AG04450 (cell line): Measurements from ENCODE around the gene TYR. TPM values are rescaled to one million over a fixed set of nuclear protein-coding genes. Genes with fewer than 3 reads are reported as not detected.
"Not testable (repeated sequence)": the region's sequence is repeated elsewhere in the genome, so short reads cannot be mapped to it uniquely, and the experiment has no call there.

Experiments
- CTCF ChIA-PET: fragments of 300-600, 350-600 bp; formaldehyde crosslinking; extraction: SDS; loops from one replicate; lab custom pipeline; 2022; ENCODE audit warnings: antibody characterized with exemption, inconsistent platforms; lab: Charles Lee
- POLR2A ChIA-PET: fragments of 350-600 bp; formaldehyde crosslinking; extraction: SDS; loops from one replicate; lab custom pipeline; 2021; ENCODE audit warnings: antibody characterized with exemption, inconsistent platforms; lab: Yijun Ruan, JAX
- DNase-seq: peaks from one replicate; pipeline ENCODE4 v3.0.0-alpha.2; 2011; ENCODE audit warnings: low read depth, low spot score
- H3K27ac ChIP-seq: one replicate; pipeline ENCODE4 v1.5.1; 2012; ENCODE audit warnings: low read depth, low read length, control low read depth
- H3K27me3 ChIP-seq: one replicate; pipeline ENCODE4 v1.6.0; 2012; ENCODE audit warnings: low read length; ENCODE audit not compliant: control insufficient read depth, insufficient read depth
- H3K4me3 ChIP-seq: 2 replicates; pipeline ENCODE4 v1.5.1; 2011; ENCODE audit warnings: mild to moderate bottlenecking, low read depth, low read length, control low read depth
- H3K9me3 ChIP-seq: 2 replicates; pipeline ENCODE4 v1.5.1; 2012; ENCODE audit warnings: low read length; ENCODE audit not compliant: control insufficient read depth, insufficient read depth
- polyA plus RNA-seq: library from polyadenylated mRNA; depleted of rRNA; stranded (reverse); fragments of >200 nt; gene quantifications from 2 replicates; pipeline ENCODE4 v1.2.3, GENCODE V29; 2011
- TF ChIP-seq, protein P1 (sequence below): IDR thresholded peaks from 2 replicates; pipeline ENCODE4 v1.5.1; 2011; ENCODE audit warnings: low read depth, low read length, control low read depth, inconsistent platforms

TYR gene
- polyA plus RNA-seq, 1 experiment = not detected

DNA sequence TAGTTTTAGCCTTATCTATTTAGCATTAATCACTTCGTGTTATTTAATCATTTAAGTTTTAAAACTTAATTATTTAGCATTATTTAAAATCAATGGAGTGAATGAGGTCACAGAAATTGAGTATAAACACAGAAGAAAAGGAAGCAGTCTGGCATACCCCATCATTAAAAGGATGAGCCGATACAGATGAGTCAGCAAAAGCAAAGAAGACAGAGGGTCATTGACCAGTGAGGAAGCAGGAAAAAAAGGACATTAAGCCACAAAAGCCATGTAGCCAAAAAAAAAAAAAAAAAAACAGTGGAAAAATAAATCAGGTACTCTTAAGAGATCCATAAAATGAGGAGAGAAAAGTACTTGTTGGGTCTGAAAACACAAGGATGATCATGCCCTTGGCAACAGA, 71.5 kb downstream of the TYR start:
- Histone ChIP-seq H3K27ac (no peak overlapping the region), H3K27me3 (no peaks in the 10 kb centered on the region), H3K4me3 (no peak overlapping the region), H3K9me3 (no peaks in the 10 kb centered on the region)
- no peak for DNase-seq
- TF ChIP-seq, protein P1, sequence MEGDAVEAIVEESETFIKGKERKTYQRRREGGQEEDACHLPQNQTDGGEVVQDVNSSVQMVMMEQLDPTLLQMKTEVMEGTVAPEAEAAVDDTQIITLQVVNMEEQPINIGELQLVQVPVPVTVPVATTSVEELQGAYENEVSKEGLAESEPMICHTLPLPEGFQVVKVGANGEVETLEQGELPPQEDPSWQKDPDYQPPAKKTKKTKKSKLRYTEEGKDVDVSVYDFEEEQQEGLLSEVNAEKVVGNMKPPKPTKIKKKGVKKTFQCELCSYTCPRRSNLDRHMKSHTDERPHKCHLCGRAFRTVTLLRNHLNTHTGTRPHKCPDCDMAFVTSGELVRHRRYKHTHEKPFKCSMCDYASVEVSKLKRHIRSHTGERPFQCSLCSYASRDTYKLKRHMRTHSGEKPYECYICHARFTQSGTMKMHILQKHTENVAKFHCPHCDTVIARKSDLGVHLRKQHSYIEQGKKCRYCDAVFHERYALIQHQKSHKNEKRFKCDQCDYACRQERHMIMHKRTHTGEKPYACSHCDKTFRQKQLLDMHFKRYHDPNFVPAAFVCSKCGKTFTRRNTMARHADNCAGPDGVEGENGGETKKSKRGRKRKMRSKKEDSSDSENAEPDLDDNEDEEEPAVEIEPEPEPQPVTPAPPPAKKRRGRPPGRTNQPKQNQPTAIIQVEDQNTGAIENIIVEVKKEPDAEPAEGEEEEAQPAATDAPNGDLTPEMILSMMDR = no peak
- CTCF ChIA-PET = interaction anchor here (0.6 kb wide), 1 partner anchor 71 kb away, joined by 4 read pairs; no protein-coding TSS in a partner anchor
- POLR2A ChIA-PET = no interaction called here

DNA sequence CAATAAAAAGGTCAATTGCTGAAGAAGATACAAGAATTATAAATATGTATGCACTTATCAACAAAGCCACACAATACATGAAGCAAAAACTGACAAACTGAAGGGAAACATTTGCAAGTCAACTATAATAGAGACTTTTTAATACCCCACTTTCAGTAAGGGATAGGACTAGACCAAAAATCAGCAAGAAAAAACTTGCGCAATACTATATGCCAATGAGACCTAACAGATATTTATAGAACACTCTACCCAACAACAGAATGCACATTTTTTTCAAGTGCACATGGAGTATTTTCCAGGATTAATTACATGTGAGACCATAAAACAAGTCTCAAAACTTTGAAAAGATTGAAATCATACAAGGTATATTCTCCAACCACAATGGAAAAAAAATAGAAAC, 83.8 kb downstream of the TYR start:
- POLR2A ChIA-PET, H3K27me3 ChIP-seq, CTCF ChIA-PET, DNase-seq, H3K4me3 ChIP-seq, H3K9me3 ChIP-seq, H3K27ac ChIP-seq: not testable (repeated sequence)

DNA sequence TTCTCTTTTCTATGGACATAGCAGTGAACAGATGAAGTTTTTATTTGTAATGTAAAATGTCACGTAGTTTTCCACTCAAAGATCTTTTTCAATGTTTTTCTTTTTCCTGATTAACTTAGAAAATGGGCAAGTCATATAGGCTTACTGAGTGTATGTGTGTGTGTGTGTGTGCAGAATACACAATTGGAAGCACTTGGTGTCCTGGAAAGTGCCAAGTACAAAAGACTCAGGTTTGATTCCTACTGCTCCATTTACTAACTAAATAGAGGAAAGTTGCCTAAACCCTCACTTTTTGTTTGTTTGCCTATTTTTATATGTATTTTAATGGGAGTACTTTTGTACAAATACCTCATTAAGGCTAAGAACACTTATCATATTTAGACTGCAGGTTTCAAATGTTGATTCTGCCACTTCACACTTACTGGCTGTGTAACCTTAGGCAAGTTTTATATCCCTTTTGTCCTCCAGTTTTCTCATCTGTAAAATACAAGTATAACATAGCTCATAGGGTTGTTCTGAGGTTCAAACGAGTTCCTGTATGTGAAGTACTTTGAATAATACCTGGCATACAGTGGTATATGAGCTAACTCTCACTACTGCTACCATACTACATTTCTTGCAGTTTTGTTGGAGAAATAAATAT, 90.1 kb downstream of the TYR start:
- TF ChIP-seq, protein P1 = no peak
- Histone ChIP-seq H3K9me3 (no peaks in the 10 kb centered on the region), H3K27me3 (no peaks in the 10 kb centered on the region), H3K27ac (no peak overlapping the region), H3K4me3 (no peak overlapping the region)
- DNase-seq = no peak
- CTCF ChIA-PET = no interaction called here
- POLR2A ChIA-PET = no interaction called here

DNA sequence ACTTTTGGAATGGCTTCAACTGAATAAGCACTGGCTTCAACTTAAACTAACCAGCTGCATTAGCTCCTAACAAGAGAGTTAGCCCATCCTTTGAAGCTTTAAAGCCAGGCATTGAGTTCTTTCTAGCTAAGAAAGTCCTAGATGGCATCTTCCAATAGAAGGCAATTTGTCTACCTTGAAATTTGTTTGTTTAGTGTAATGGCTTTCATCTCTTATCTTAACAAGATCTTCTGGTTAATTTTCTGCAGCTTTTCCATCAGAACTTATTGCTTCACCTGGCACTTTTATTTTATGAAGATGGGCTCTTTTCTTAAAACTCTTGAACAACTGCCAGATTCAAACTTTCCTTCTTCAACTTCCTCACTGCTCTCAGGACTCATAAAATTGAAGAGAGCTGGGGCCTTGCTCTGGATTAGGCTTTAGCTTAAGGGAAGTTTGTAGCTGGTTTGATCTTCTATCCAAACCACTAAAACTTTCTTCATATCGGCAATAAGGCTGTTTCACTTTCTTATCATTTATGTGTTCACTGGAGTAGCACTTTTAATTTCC, 94.9 kb downstream of the TYR start:
- H3K9me3 ChIP-seq, H3K27ac ChIP-seq, POLR2A ChIA-PET, CTCF ChIA-PET, H3K4me3 ChIP-seq, DNase-seq, H3K27me3 ChIP-seq: not testable (repeated sequence)

DNA sequence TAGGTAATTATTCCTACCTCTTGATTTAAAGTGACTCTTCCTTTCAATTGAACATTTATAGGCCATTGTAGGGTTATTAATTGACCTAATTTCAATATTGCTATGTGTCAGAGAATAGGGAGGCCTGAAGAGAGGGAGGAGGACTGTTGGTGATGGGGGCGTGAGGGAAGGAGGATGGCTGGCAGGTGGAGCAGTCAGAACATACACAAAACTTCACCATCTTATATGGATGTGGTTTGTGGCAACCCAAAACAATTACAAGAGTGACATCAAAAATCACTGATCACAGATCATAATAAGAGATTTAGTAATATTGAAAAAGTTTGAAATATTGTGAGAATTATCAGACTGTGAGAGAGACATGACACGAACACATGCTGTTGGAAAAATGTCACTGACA, 95.5 kb downstream of the TYR start:
- CTCF ChIA-PET = interaction anchor here (0.5 kb wide), 1 partner anchor 1246 kb away, joined by 4 read pairs; no protein-coding TSS in a partner anchor
- POLR2A ChIA-PET, H3K4me3 ChIP-seq, H3K9me3 ChIP-seq, H3K27ac ChIP-seq, DNase-seq, H3K27me3 ChIP-seq: not testable (repeated sequence)

DNA sequence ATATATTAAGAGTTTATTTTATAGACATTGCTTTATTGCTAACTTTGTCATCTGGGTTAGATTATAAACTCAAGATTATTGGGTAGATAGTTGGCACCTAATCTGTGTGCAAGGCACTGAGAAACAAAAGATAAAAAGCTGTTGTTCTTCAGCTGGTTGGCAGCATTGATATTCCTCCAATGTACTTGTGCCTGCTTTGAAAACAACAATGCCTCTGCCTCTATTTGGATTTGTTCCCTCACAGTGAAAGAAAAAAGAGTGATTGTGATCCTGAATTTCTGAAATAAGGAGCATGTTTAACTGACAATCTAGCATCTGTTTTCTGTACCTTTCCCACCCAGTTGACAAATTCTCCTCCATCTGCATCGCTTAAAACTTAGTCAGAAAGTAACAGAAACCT, 98.3 kb downstream of the TYR start:
- Histone ChIP-seq H3K4me3 (no peak overlapping the region), H3K9me3 (no peaks in the 10 kb centered on the region), H3K27ac (no peak overlapping the region), H3K27me3 (no peaks in the 10 kb centered on the region)
- DNase-seq = no peak
- CTCF ChIA-PET = no interaction called here
- POLR2A ChIA-PET = no interaction called here
- TF ChIP-seq, protein P1 = no peak
